Islet of Langerhans (tissue), 1 donor: ENCODE results near the gene CEP41.
"Not testable (repeated sequence)": the region's sequence is repeated elsewhere in the genome, so short reads cannot be mapped to it uniquely, and the experiment has no call there.

Experiments used
- FAIRE-seq: peaks from one replicate; lab custom pipeline; 2011; peaks lifted over from hg19 to GRCh38; lab: Jason Lieb, UNC

The CEP41 gene

GRCh38 chr7:130386876-130387275 is 53.9 kb downstream of the CEP41 start:
- FAIRE-seq, result no peak

- FAIRE-seq, result no peak
Measured at GRCh38 chr7:130385600-130386066, 55.2 kb downstream of the CEP41 start.

- no peak for FAIRE-seq
Measured at GRCh38 chr7:130384841-130385599, 55.8 kb downstream of the CEP41 start.

- FAIRE-seq, result no peak
Measured at GRCh38 chr7:130384371-130384801, 56.4 kb downstream of the CEP41 start.

GRCh38 chr7:130383187-130383980 is 57.4 kb downstream of the CEP41 start:
- FAIRE-seq, result no peak

- FAIRE-seq, result no peak
Measured at GRCh38 chr7:130381468-130382312, 59.1 kb downstream of the CEP41 start.

GRCh38 chr7:130380861-130381455 is 59.9 kb downstream of the CEP41 start:
- no peak for FAIRE-seq

- FAIRE-seq, result no peak
Measured at GRCh38 chr7:130379921-130380860, 60.6 kb downstream of the CEP41 start, which contains the start of gene CPA1. Gene CPA1, plus strand, starts transcription at chr7:130380494. Its CDS starts 27 bp downstream, at chr7:130380521.

GRCh38 chr7:130379532-130379920 is 61.3 kb downstream of the CEP41 start:
- FAIRE-seq, result no peak

- FAIRE-seq, result no peak
Measured at GRCh38 chr7:130379019-130379418, 61.8 kb downstream of the CEP41 start.

GRCh38 chr7:130377178-130377577 is 63.6 kb downstream of the CEP41 start:
- FAIRE-seq, result no peak

GRCh38 chr7:130376461-130376860 is 64.4 kb downstream of the CEP41 start:
- FAIRE-seq, result not testable (repeated sequence)

GRCh38 chr7:130374507-130374906 is 66.3 kb downstream of the CEP41 start:
- FAIRE-seq, result no peak

GRCh38 chr7:130372402-130373165 is 68.2 kb downstream of the CEP41 start:
- FAIRE-seq, result no peak

GRCh38 chr7:130371046-130371445 is 69.8 kb downstream of the CEP41 start:
- FAIRE-seq, result no peak

GRCh38 chr7:130369831-130370550 is 70.8 kb downstream of the CEP41 start:
- no peak for FAIRE-seq

- no peak for FAIRE-seq
Measured at GRCh38 chr7:130369110-130369711, 71.6 kb downstream of the CEP41 start.

- FAIRE-seq, result no peak
Measured at GRCh38 chr7:130367836-130368746, 72.7 kb downstream of the CEP41 start.
